H9 (cell line): Measurements from ENCODE around the gene KRTAP9-6. TPM values are rescaled to one million over a fixed set of nuclear protein-coding genes. Genes with fewer than 3 reads are reported as not detected.

ENCODE experiments used
- DNase-seq: peaks from one replicate; pipeline ENCODE4 v3.0.0-alpha.2; 2017
- H2AFZ ChIP-seq: one replicate; pipeline ENCODE4 v1.6.1; 2013; ENCODE audit warnings: mild to moderate bottlenecking, low read length, control low read depth, moderate library complexity
- H2AK5ac ChIP-seq: 2 replicates; pipeline ENCODE4 v1.6.1; 2013; ENCODE audit warnings: low read length, control low read depth, mixed read lengths; ENCODE audit not compliant: insufficient read length
- H2BK120ac ChIP-seq: one replicate; pipeline ENCODE4 v1.6.1; 2013; ENCODE audit warnings: low read depth, mild to moderate bottlenecking, low read length, control low read depth, inconsistent platforms; ENCODE audit not compliant: poor library complexity, severe bottlenecking
- H2BK12ac ChIP-seq: 2 replicates; pipeline ENCODE4 v1.6.1; 2013; ENCODE audit warnings: low read length, control low read depth, mixed read lengths, low read depth; ENCODE audit not compliant: insufficient read length
- H2BK15ac ChIP-seq: 2 replicates; pipeline ENCODE4 v1.6.1; 2013; ENCODE audit warnings: low read depth, low read length, control low read depth
- H2BK20ac ChIP-seq: one replicate; pipeline ENCODE4 v1.6.1; 2013; ENCODE audit warnings: low read depth, mild to moderate bottlenecking, low read length, control low read depth, inconsistent platforms; ENCODE audit not compliant: poor library complexity, severe bottlenecking
- H2BK5ac ChIP-seq: 2 replicates; pipeline ENCODE4 v1.6.1; 2013; ENCODE audit warnings: low read length, control low read depth, mixed read lengths; ENCODE audit not compliant: insufficient read length
- H3K14ac ChIP-seq: 2 replicates; pipeline ENCODE4 v1.6.1; 2013; ENCODE audit warnings: low read length, control low read depth; ENCODE audit not compliant: insufficient read depth
- H3K18ac ChIP-seq: 2 replicates; pipeline ENCODE4 v1.6.1; 2013; ENCODE audit warnings: low read depth, mild to moderate bottlenecking, mixed read lengths, low read length, control low read depth; ENCODE audit not compliant: insufficient read length
- H3K23ac ChIP-seq: 2 replicates; pipeline ENCODE4 v1.6.1; 2013; ENCODE audit warnings: low read length, control low read depth, mixed read lengths, low read depth; ENCODE audit not compliant: insufficient read length
- H3K23me2 ChIP-seq: 2 replicates; pipeline ENCODE4 v1.6.1; 2013; ENCODE audit warnings: low read depth, mild to moderate bottlenecking, mixed read lengths, low read length, control low read depth; ENCODE audit not compliant: insufficient read length, poor library complexity, severe bottlenecking
- H3K27ac ChIP-seq: 2 replicates; pipeline ENCODE4 v1.5.1; 2013; ENCODE audit warnings: low read length, control low read depth, mixed read lengths, low read depth; ENCODE audit not compliant: insufficient read length
- H3K27me3 ChIP-seq: 2 replicates; pipeline ENCODE4 v1.6.1; 2013; ENCODE audit warnings: low read length, control low read depth, inconsistent platforms; ENCODE audit not compliant: insufficient read depth
- H3K4ac ChIP-seq: 2 replicates; pipeline ENCODE4 v1.6.1; 2013; ENCODE audit warnings: low read depth, mild to moderate bottlenecking, control low read depth, inconsistent platforms, low read length, moderate library complexity
- H3K4me1 ChIP-seq: 2 replicates; pipeline ENCODE4 v1.6.1; 2013; ENCODE audit warnings: low read length, control low read depth, inconsistent platforms; ENCODE audit not compliant: insufficient read depth
- H3K4me2 ChIP-seq: 2 replicates; pipeline ENCODE4 v1.6.1; 2013; ENCODE audit warnings: low read length, control low read depth, mixed read lengths; ENCODE audit not compliant: insufficient read length, insufficient read depth
- H3K56ac ChIP-seq: 2 replicates; pipeline ENCODE4 v1.6.1; 2013; ENCODE audit warnings: low read depth, mild to moderate bottlenecking, mixed read lengths, low read length, control low read depth; ENCODE audit not compliant: insufficient read length
- H3K79me1 ChIP-seq: 2 replicates; pipeline ENCODE4 v1.6.1; 2013; ENCODE audit warnings: low read depth, mild to moderate bottlenecking, moderate library complexity, low read length, control low read depth, inconsistent platforms; ENCODE audit not compliant: insufficient read depth, poor library complexity, severe bottlenecking
- H3K79me2 ChIP-seq: 2 replicates; pipeline ENCODE4 v1.6.1; 2013; ENCODE audit warnings: low read length, control low read depth, inconsistent platforms; ENCODE audit not compliant: insufficient read depth
- H3K9ac ChIP-seq: 2 replicates; pipeline ENCODE4 v1.6.1; 2013; ENCODE audit warnings: low read length, control low read depth, mixed read lengths; ENCODE audit not compliant: insufficient read length; ENCODE audit errors: extremely low read depth
- H3K9me3 ChIP-seq: one replicate; pipeline ENCODE4 v1.6.1; 2013; ENCODE audit warnings: low read depth, low read length, inconsistent platforms; ENCODE audit not compliant: control insufficient read depth
- H3T11ph ChIP-seq: one replicate; pipeline ENCODE4 v1.6.1; 2013; ENCODE audit warnings: mild to moderate bottlenecking, low read length, control low read depth, inconsistent platforms
- H4K20me1 ChIP-seq: one replicate; pipeline ENCODE4 v1.6.1; 2013; ENCODE audit not compliant: control insufficient read depth, insufficient read length, insufficient read depth
- H4K5ac ChIP-seq: 2 replicates; pipeline ENCODE4 v1.6.1; 2013; ENCODE audit warnings: low read depth, mild to moderate bottlenecking, mixed read lengths, low read length, control low read depth; ENCODE audit not compliant: insufficient read length
- H4K8ac ChIP-seq: replicated peaks from 2 replicates; pipeline ENCODE4 v1.6.1; 2013; ENCODE audit warnings: low read length, control low read depth, mixed read lengths, low read depth; ENCODE audit not compliant: insufficient read length
- H4K91ac ChIP-seq: 2 replicates; pipeline ENCODE4 v1.6.1; 2013; ENCODE audit warnings: low read depth, mild to moderate bottlenecking, moderate library complexity, mixed read lengths, low read length, control low read depth; ENCODE audit not compliant: insufficient read length
- H3K27ac Mint-ChIP-seq, 3 experiments: 2 replicates in 2 of 3; 3 replicates in 1 of 3; pipeline ENCODE4 v1.8.0; 2020 to 2021; ENCODE audit warnings: mixed read lengths in 3 of 3, mild to moderate bottlenecking in 1 of 3, moderate library complexity in 1 of 3
- H3K27me3 Mint-ChIP-seq: 2 replicates; pipeline ENCODE4 v1.8.0; 2021; ENCODE audit warnings: low read depth, mild to moderate bottlenecking, moderate library complexity, mixed read lengths
- H3K36me3 Mint-ChIP-seq, 3 experiments: 2 replicates in 2 of 3; 3 replicates in 1 of 3; pipeline ENCODE4 v1.8.0; 2020 to 2021; ENCODE audit warnings: low read depth in 3 of 3, mixed read lengths in 3 of 3; ENCODE audit not compliant: insufficient read depth in 1 of 3
- H3K4me1 Mint-ChIP-seq, 2 experiments: 2 replicates each; pipeline ENCODE4 v1.8.0; 2020; ENCODE audit warnings: mixed read lengths in 2 of 2
- H3K4me3 Mint-ChIP-seq, 2 experiments: 2 replicates in 1 of 2; 3 replicates in 1 of 2; pipeline ENCODE4 v1.8.0; 2020 to 2021; ENCODE audit warnings: mild to moderate bottlenecking in 2 of 2, mixed read lengths in 2 of 2, moderate library complexity in 1 of 2
- H3K9me3 Mint-ChIP-seq, 2 experiments: 2 replicates in 1 of 2; 3 replicates in 1 of 2; pipeline ENCODE4 v1.8.0; 2020; ENCODE audit warnings: mild to moderate bottlenecking in 2 of 2, mixed read lengths in 2 of 2, moderate library complexity in 1 of 2
- WGBS: extraction: QIAGEN DNeasy Blood & Tissue Kit; methylation state at CpG from one replicate; pipeline ENCODE4 v1.1.7; 2013; ENCODE audit warnings: missing lambda C conversion rate, low lambda C conversion rate, mixed read lengths; ENCODE audit not compliant: insufficient read length; ENCODE audit errors: extremely low coverage; 5-methylcytosine and 5-hydroxymethylcytosine counted together
- total RNA-seq: library from RNA; stranded (reverse); gene quantifications from 2 replicates; pipeline ENCODE4 v1.2.1, GENCODE V29; 2021
- TF ChIP-seq, protein P1 (sequence below): fragments of 200-600 bp; sonication (generic); conservative IDR thresholded peaks from 3 replicates; pipeline ENCODE4 v1.8.0; 2021; ENCODE audit warnings: antibody characterized with exemption, mild to moderate bottlenecking

KRTAP9-6 gene
- total RNA-seq, 1 experiment from 2014 or later: not detected

DNA sequence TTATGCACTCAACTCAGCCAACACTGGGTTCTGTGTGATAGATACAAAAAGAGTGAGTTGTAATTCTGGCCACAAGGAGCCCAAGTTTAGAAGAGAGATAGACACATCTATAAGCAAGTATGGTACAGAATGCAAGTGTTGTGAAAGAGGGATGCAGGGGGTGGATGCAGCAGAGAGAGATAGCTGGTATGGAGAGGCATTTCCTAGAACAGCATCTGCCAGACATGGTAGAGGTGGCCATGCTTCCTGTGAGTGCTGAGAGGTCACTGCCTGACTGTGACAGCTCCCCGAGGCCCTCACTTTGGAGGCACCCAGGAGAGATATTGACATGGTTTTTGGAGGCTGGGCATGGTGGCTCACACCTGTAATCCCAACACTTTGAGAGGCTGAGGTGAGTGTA, 45.9 kb downstream of the KRTAP9-6 start:
- Mint-ChIP-seq H3K36me3 (no peaks in the 10 kb centered on the region), H3K27me3 (peaks cover 15% of the 10 kb centered on the region), H3K27ac (no peak overlapping the region), H3K9me3 (no peaks in the 10 kb centered on the region), H3K4me3 (no peak overlapping the region), H3K4me1 (peaks cover 0 to 2% of the 10 kb centered on the region in 2 experiments; a peak in 1 of 4 replicates)
- Histone ChIP-seq H3K79me2 (no peaks in the 10 kb centered on the region), H3K23ac (no peak overlapping the region), H2AFZ (no peak overlapping the region), H3K27ac (no peak overlapping the region), H3K18ac (no peak overlapping the region), H2BK15ac (no peak overlapping the region), H3K27me3 (no peaks in the 10 kb centered on the region), H3K9me3 (no peaks in the 10 kb centered on the region), H2AK5ac (no peak overlapping the region), H3K4ac (no peak overlapping the region), H4K8ac (no peak overlapping the region), H4K91ac (no peak overlapping the region), H3K79me1 (no peaks in the 10 kb centered on the region), H3K14ac (no peak overlapping the region), H3K9ac (no peak overlapping the region), H4K20me1 (no peaks in the 10 kb centered on the region), H3K4me1 (no peaks in the 10 kb centered on the region; the same call in 1 of the 2 replicates), H2BK5ac (no peak overlapping the region), H4K5ac (no peak overlapping the region), H2BK12ac (no peak overlapping the region), H2BK20ac (no peak overlapping the region), H3K56ac (no peak overlapping the region), H3T11ph (no peak overlapping the region), H3K4me2 (no peak overlapping the region), H2BK120ac (no peak overlapping the region), H3K23me2 (no peaks in the 10 kb centered on the region)
- WGBS: no CpG with 5 or more reads among the region's 1 CpG
- TF ChIP-seq, protein P1, sequence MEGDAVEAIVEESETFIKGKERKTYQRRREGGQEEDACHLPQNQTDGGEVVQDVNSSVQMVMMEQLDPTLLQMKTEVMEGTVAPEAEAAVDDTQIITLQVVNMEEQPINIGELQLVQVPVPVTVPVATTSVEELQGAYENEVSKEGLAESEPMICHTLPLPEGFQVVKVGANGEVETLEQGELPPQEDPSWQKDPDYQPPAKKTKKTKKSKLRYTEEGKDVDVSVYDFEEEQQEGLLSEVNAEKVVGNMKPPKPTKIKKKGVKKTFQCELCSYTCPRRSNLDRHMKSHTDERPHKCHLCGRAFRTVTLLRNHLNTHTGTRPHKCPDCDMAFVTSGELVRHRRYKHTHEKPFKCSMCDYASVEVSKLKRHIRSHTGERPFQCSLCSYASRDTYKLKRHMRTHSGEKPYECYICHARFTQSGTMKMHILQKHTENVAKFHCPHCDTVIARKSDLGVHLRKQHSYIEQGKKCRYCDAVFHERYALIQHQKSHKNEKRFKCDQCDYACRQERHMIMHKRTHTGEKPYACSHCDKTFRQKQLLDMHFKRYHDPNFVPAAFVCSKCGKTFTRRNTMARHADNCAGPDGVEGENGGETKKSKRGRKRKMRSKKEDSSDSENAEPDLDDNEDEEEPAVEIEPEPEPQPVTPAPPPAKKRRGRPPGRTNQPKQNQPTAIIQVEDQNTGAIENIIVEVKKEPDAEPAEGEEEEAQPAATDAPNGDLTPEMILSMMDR: no peak
- DNase-seq: no peak
